Glutamatergic neuron (in vitro differentiated cells): ENCODE data around the gene SVOP. TPM values are rescaled to one million over a fixed set of nuclear protein-coding genes. Genes with fewer than 3 reads are reported as not detected.
A peak's percentile ranks its signal among the peaks of the same experiment; 100 is the strongest.

Experiments used
- DNase-seq: peaks from one replicate; pipeline ENCODE4 v3.0.0; 2022
- H3K27ac Mint-ChIP-seq: one replicate; pipeline ENCODE4 v1.8.0; 2020; ENCODE audit warnings: mild to moderate bottlenecking, mixed read lengths, inconsistent platforms; ENCODE audit not compliant: unreplicated experiment
- H3K27me3 Mint-ChIP-seq: one replicate; pipeline ENCODE4 v1.8.0; 2020; ENCODE audit warnings: mild to moderate bottlenecking, moderate library complexity, mixed read lengths, inconsistent platforms; ENCODE audit not compliant: unreplicated experiment
- H3K36me3 Mint-ChIP-seq: one replicate; pipeline ENCODE4 v1.8.0; 2020; ENCODE audit warnings: mild to moderate bottlenecking, mixed read lengths, inconsistent platforms; ENCODE audit not compliant: unreplicated experiment
- H3K4me1 Mint-ChIP-seq: one replicate; pipeline ENCODE4 v1.8.0; 2020; ENCODE audit warnings: mild to moderate bottlenecking, low read depth, mixed read lengths, inconsistent platforms; ENCODE audit not compliant: unreplicated experiment
- H3K4me3 Mint-ChIP-seq: one replicate; pipeline ENCODE4 v1.8.0; 2020; ENCODE audit warnings: mild to moderate bottlenecking, mixed read lengths, inconsistent platforms; ENCODE audit not compliant: unreplicated experiment
- H3K9me3 Mint-ChIP-seq: one replicate; pipeline ENCODE4 v1.8.0; 2020; ENCODE audit warnings: mild to moderate bottlenecking, moderate library complexity, mixed read lengths, inconsistent platforms; ENCODE audit not compliant: unreplicated experiment
- total RNA-seq: library from RNA; stranded (reverse); fragmentation: NEBNext Ultra II Directional; extraction: Animal tissue kit (Norgen Biotek cat#: 25700); gene quantifications from one replicate; pipeline ENCODE4 v1.2.1, GENCODE V29; 2021; ENCODE audit not compliant: unreplicated experiment
- TF ChIP-seq, protein P1 (sequence below): fragments of 200-600 bp; sonication (generic); IDR thresholded peaks from one replicate; pipeline ENCODE4 v1.5.0; 2021; ENCODE audit not compliant: partially characterized antibody, unreplicated experiment

The SVOP gene
- total RNA-seq, 1 donor from 2014 or later, result 79.3 TPM

DNA sequence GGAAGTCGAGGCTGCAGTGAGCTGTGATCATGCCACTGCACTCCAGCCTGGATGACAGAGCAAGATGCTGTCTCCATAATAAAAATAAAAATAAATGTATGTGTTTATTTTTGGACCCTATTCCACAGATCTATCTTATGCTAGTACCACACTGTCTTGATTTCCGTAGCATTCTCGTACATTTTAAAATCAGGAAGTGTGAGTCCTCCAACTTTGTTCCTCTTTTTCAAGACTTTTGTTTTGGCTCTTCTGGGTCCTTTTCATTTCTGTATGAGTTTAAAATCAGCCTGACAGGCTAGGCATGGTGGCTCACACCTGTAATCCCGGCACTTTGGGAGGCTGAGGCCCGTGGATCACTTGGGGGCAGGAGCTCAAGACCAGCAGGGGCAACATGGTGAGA is 115.1 kb downstream of the SVOP start:
- DNase-seq, result no peak
- Mint-ChIP-seq H3K9me3 (peaks cover 6% of the 10 kb centered on the region), H3K27ac (no peak overlapping the region), H3K4me3 (no peak overlapping the region), H3K4me1 (no peaks in the 10 kb centered on the region), H3K36me3 (peaks cover 2% of the 10 kb centered on the region), H3K27me3 (peaks cover 8% of the 10 kb centered on the region)
- TF ChIP-seq, protein P1, sequence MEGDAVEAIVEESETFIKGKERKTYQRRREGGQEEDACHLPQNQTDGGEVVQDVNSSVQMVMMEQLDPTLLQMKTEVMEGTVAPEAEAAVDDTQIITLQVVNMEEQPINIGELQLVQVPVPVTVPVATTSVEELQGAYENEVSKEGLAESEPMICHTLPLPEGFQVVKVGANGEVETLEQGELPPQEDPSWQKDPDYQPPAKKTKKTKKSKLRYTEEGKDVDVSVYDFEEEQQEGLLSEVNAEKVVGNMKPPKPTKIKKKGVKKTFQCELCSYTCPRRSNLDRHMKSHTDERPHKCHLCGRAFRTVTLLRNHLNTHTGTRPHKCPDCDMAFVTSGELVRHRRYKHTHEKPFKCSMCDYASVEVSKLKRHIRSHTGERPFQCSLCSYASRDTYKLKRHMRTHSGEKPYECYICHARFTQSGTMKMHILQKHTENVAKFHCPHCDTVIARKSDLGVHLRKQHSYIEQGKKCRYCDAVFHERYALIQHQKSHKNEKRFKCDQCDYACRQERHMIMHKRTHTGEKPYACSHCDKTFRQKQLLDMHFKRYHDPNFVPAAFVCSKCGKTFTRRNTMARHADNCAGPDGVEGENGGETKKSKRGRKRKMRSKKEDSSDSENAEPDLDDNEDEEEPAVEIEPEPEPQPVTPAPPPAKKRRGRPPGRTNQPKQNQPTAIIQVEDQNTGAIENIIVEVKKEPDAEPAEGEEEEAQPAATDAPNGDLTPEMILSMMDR, result no peak

DNA sequence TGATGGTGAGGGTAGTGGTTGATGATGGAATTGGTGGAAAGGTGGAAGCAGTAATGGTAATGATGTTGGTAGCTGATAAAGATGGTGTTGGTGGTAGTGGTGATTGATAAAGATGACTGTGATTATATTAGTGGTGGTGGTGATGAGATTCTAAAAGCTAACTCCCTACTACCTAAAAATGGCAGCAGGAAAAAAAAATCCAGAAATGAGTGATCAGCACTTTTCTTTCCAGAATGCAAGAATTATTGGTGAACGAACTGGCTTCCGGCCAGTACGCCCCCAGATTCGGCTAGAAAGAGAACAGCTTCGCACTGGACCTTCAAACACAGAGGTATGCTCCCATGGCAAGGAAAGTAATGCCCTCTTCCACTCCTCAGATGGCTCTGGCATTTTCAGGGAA is 121.7 kb downstream of the SVOP start:
- Mint-ChIP-seq H3K9me3 (peaks cover 2% of the 10 kb centered on the region), H3K4me1 (no peaks in the 10 kb centered on the region), H3K36me3 (no peaks in the 10 kb centered on the region), H3K27ac (no peak overlapping the region), H3K4me3 (no peak overlapping the region), H3K27me3 (peaks cover 4% of the 10 kb centered on the region)
- no peak for DNase-seq
- TF ChIP-seq, protein P1, result no peak

DNA sequence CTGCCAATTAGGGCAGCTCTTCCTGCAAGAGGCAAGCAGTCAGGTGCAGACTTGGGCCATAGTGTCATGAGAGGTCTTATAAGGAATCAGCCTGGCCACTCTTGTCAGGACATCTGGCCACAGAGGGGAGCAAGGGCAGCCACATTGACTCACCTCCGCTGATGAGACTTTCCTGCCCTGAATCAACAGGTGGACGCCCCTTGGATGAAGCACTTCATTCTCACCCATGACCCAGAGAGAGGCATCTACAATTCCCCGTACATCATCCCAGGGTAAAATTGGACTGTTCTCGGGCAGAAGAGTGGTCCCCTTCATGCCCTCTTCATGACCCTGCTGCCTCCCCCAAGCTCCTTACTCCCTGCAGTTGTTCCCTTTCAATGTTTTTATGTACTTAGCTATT is 124.1 kb downstream of the SVOP start:
- DNase-seq, result no peak
- H3K4me1 Mint-ChIP-seq, result no peaks in the 10 kb centered on the region
- peaks cover 4% of the 10 kb centered on the region for H3K27me3 Mint-ChIP-seq
- H3K4me3 Mint-ChIP-seq, result no peak overlapping the region
- no peaks in the 10 kb centered on the region for H3K36me3 Mint-ChIP-seq
- H3K9me3 Mint-ChIP-seq, result peaks cover 2% of the 10 kb centered on the region
- TF ChIP-seq, protein P1, result no peak
- no peak overlapping the region for H3K27ac Mint-ChIP-seq

DNA sequence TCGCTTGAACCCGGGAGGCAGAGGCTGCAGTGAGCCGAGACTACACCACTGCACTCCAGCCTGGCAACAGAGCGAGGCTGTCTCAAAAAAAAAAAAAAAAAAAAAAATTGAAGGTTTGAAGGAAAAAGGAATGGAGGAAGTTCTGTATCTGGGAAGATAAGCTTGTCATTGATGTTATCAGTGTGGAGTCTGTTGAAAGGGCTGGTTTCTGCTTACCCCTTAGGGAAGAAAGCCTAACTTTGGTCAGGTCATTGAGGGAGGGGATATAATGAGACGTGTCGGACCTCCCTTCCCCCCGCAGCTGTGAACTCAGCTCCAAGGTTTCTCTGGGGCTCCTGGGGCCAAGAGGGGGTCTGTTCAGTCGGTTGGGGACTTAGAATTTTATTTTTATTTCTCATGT is 124.5 kb downstream of the SVOP start:
- Mint-ChIP-seq H3K36me3 (no peaks in the 10 kb centered on the region), H3K4me1 (no peaks in the 10 kb centered on the region), H3K4me3 (no peak overlapping the region), H3K9me3 (peaks cover 2% of the 10 kb centered on the region), H3K27me3 (peaks cover 4% of the 10 kb centered on the region), H3K27ac (no peak overlapping the region)
- DNase-seq, result no peak
- TF ChIP-seq, protein P1, result no peak

DNA sequence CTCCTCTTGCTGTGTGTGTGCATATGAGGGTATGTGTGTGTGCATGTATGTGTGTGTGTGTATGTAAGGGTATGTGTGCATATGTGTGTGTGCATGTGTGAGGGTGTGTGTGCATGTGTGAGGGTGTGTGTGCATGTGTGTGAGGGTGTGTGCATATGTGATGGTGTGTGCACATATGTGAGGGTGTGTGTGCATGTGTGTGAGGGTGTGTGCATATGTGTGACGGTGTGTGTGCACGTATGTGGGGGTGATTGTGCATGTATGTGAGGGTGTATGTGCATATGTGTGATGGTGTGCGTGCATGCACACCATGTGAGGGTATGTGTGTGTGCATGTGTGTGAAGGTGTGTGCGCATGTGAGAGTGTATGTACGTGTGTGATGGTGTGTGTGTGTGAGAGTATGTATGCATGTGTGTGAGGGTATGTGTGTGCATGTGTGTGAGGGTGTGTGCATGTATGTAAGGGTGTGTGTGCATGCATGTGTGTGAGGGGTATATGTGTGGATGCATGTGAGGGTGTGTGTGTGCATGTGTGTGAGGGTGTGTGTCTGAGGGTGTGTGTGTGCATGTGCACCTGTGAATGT is 125.6 kb downstream of the SVOP start:
- TF ChIP-seq, protein P1, result no peak
- H3K27ac Mint-ChIP-seq, result peak overlapping the region; percentile 5
- peaks cover 2% of the 10 kb centered on the region for H3K9me3 Mint-ChIP-seq
- peaks cover 4% of the 10 kb centered on the region for H3K36me3 Mint-ChIP-seq
- no peaks in the 10 kb centered on the region for H3K4me1 Mint-ChIP-seq
- no peak overlapping the region for H3K4me3 Mint-ChIP-seq
- H3K27me3 Mint-ChIP-seq, result no peaks in the 10 kb centered on the region
- DNase-seq, result no peak
